ENCODE data around the gene ABCA7. TPM values are rescaled to one million over a fixed set of nuclear protein-coding genes. Genes with fewer than 3 reads are reported as not detected.

The ABCA7 gene
- total and polyA plus RNA-seq, 2 of the 8 experiments (the other 6 are each of a cell fraction or from before 2014, with no cell fraction given): 10.4 to 25.6 TPM

DNA sequence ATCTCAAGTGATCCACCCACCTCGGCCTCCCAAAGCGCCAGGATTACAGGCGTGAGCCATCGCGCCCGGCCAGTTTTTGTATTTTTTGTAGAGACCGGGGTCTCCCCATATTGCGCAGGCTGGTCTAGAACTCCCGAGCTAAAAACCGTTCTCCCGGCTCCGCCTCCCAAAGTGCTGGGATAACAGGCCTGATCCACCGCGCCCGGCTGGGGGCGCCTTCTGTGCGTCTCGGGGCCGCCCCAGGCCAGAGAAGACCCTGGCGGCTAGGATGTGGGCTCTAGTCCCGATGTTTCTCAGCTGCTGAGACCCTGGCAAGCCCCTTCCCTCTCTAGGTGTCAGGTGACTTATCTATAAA lies 30.6 kb downstream of the ABCA7 start (continued):
- TF ChIP-seq CHD7 (IDR thresholded peaks at IDR 0.05; ENCODE audit: insufficient replicate concordance, low read length) (no peak), E2F6 (IDR thresholded peaks at IDR 0.05) (no peak), CTBP2 (IDR thresholded peaks at IDR 0.05; ENCODE audit: borderline replicate concordance, insufficient read depth, insufficient read length, low read length) (no peak), JUN (IDR thresholded peaks at IDR 0.05; ENCODE audit: low read depth, low read length) (no peak), USF2 (IDR thresholded peaks at IDR 0.05; ENCODE audit: low read length) (no peak; the same call in none of the 2 replicates), PHF8 (conservative IDR thresholded peaks at IDR 0.05; ENCODE audit: low read depth, low read length) (no peak), SP1 (IDR thresholded peaks at IDR 0.05; ENCODE audit: low read depth, low read length) (no peak), FOSL1 (IDR thresholded peaks at IDR 0.05; ENCODE audit: insufficient read depth, low read depth, low read length) (no peak), KDM1A (IDR thresholded peaks at IDR 0.05; ENCODE audit: borderline replicate concordance, low read length) (no peak)
- TF ChIP-seq, protein P1, sequence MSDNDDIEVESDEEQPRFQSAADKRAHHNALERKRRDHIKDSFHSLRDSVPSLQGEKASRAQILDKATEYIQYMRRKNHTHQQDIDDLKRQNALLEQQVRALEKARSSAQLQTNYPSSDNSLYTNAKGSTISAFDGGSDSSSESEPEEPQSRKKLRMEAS (IDR thresholded peaks at IDR 0.05): no peak
